Measurements from ENCODE around the gene ABHD17C.

DNA sequence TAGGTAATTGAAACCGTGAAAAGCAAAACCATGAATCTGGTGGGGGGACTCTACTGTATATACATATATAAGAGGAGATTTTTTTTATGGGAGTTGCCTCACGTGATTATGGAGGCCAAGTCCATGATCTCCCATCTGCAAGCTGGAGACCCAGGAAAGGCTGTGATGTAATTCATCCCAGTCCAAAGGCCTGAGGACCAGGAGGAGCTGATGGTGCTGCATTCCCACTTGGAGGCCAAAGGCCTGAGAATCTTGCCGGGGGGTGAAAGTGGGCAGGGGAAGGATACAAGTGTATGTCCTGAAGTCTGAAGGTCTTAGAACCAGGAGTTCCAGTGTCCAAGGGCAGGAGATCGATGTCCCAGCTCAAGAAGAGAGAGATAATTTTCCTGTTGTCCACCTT, 47.0 kb downstream of the ABHD17C start:
- TF ChIP-seq, protein P1, sequence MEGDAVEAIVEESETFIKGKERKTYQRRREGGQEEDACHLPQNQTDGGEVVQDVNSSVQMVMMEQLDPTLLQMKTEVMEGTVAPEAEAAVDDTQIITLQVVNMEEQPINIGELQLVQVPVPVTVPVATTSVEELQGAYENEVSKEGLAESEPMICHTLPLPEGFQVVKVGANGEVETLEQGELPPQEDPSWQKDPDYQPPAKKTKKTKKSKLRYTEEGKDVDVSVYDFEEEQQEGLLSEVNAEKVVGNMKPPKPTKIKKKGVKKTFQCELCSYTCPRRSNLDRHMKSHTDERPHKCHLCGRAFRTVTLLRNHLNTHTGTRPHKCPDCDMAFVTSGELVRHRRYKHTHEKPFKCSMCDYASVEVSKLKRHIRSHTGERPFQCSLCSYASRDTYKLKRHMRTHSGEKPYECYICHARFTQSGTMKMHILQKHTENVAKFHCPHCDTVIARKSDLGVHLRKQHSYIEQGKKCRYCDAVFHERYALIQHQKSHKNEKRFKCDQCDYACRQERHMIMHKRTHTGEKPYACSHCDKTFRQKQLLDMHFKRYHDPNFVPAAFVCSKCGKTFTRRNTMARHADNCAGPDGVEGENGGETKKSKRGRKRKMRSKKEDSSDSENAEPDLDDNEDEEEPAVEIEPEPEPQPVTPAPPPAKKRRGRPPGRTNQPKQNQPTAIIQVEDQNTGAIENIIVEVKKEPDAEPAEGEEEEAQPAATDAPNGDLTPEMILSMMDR (IDR thresholded peaks at IDR 0.05) = no peak
- TF ChIP-seq ZFP36 (IDR thresholded peaks at IDR 0.05; ENCODE audit: borderline replicate concordance, partially characterized antibody) (no peak), EP300 (IDR thresholded peaks at IDR 0.05) (no peak), HOXB5 (CRISPR knock-in tag; IDR thresholded peaks at IDR 0.05) (no peak)

All from A549 (cell line).